Stimulated activated CD4-positive, alpha-beta T cell treated with anti-CD3 and anti-CD28 coated beads, TNF-alpha, amount 100 ng/mL, for 1 hour (primary cell): ENCODE results near the gene DOK7.

Experiments
- DNase-seq, 3 donors: peaks; one replicate each; pipeline ENCODE4 v3.0.0-alpha.2; 2020; ENCODE audit warnings: low read depth in 3 of 3, low spot score in 1 of 3

The DOK7 gene

GRCh38 chr4:3519468-3520264 is 56.6 kb downstream of the DOK7 start:
- DNase-seq: no peak

- no peak for DNase-seq
Observed at GRCh38 chr4:3520276-3520675, 57.2 kb downstream of the DOK7 start.

- no peak for DNase-seq
Observed at GRCh38 chr4:3520796-3521600, 57.9 kb downstream of the DOK7 start.

- no peak for DNase-seq
Observed at GRCh38 chr4:3521621-3522325, 58.7 kb downstream of the DOK7 start.

GRCh38 chr4:3522326-3522640 is 59.2 kb downstream of the DOK7 start:
- no peak for DNase-seq

GRCh38 chr4:3522651-3523050 is 59.5 kb downstream of the DOK7 start:
- DNase-seq: no peak

- DNase-seq: no peak
Observed at GRCh38 chr4:3523146-3523627, 60.1 kb downstream of the DOK7 start.

- DNase-seq: no peak
Observed at GRCh38 chr4:3523628-3524221, 60.6 kb downstream of the DOK7 start.

GRCh38 chr4:3524349-3524748 is 61.2 kb downstream of the DOK7 start:
- DNase-seq: no peak

- no peak for DNase-seq
Observed at GRCh38 chr4:3524920-3525319, 61.8 kb downstream of the DOK7 start.

GRCh38 chr4:3525532-3526430 is 62.7 kb downstream of the DOK7 start:
- no peak for DNase-seq

- no peak for DNase-seq
Observed at GRCh38 chr4:3526456-3526855, 63.4 kb downstream of the DOK7 start.

- DNase-seq: no peak
Observed at GRCh38 chr4:3527101-3527913, 64.2 kb downstream of the DOK7 start.

GRCh38 chr4:3527914-3528876 is 65.1 kb downstream of the DOK7 start:
- no peak for DNase-seq

GRCh38 chr4:3529363-3529762 is 66.3 kb downstream of the DOK7 start:
- DNase-seq: no peak

GRCh38 chr4:3530051-3530450 is 66.9 kb downstream of the DOK7 start:
- no peak for DNase-seq

- DNase-seq: no peak
Observed at GRCh38 chr4:3530663-3531254, 67.7 kb downstream of the DOK7 start.

GRCh38 chr4:3531318-3531878 is 68.3 kb downstream of the DOK7 start:
- DNase-seq: no peak
